Measurements from ENCODE around the gene UTP20. TPM values are rescaled to one million over a fixed set of nuclear protein-coding genes. Genes with fewer than 3 reads are reported as not detected.

Gene UTP20
- total RNA-seq, 1 experiment from 2014 or later = 42.2 TPM

DNA sequence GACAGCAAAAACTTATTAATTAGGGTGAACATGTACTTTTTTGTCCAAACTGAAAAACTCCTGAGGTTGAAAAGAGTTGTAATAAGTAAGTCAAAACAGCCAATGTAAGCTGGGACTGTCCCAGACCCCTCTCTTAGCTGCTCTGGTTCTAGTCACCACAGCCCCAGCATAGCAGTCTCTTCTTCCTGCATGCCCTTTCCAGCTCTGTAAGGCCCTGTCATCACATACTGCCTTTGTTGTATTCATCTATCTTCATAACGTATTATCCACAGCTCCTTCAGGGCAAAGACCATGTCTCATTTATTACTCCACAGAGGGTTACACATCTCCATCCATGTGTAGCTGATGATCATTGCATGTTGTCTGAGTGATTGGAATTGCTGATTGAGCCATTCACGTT is 56.5 kb downstream of the UTP20 start:
- Mint-ChIP-seq H3K4me3 (ENCODE audit: low read depth, unreplicated experiment) (no peak overlapping the region), H3K36me3 (ENCODE audit: insufficient read depth, unreplicated experiment) (peaks cover 34% of the 10 kb centered on the region), H3K27me3 (ENCODE audit: unreplicated experiment) (no peaks in the 10 kb centered on the region), H3K9me3 (ENCODE audit: low read depth, unreplicated experiment) (no peaks in the 10 kb centered on the region), H3K27ac (ENCODE audit: unreplicated experiment) (no peak overlapping the region), H3K4me1 (ENCODE audit: low read depth, unreplicated experiment) (no peaks in the 10 kb centered on the region)
- intact Hi-C loops (cut with micrococcal nuclease; ENCODE audit: unreplicated experiment) = no loop called here
- no TSS peak for BruUV-seq (replicated peaks)
- DNase-seq = no peak
- CTCF ChIA-PET = no interaction called here
- TF ChIP-seq, protein P1, sequence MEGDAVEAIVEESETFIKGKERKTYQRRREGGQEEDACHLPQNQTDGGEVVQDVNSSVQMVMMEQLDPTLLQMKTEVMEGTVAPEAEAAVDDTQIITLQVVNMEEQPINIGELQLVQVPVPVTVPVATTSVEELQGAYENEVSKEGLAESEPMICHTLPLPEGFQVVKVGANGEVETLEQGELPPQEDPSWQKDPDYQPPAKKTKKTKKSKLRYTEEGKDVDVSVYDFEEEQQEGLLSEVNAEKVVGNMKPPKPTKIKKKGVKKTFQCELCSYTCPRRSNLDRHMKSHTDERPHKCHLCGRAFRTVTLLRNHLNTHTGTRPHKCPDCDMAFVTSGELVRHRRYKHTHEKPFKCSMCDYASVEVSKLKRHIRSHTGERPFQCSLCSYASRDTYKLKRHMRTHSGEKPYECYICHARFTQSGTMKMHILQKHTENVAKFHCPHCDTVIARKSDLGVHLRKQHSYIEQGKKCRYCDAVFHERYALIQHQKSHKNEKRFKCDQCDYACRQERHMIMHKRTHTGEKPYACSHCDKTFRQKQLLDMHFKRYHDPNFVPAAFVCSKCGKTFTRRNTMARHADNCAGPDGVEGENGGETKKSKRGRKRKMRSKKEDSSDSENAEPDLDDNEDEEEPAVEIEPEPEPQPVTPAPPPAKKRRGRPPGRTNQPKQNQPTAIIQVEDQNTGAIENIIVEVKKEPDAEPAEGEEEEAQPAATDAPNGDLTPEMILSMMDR (IDR thresholded peaks at IDR 0.05; ENCODE audit: unreplicated experiment) = no peak

DNA sequence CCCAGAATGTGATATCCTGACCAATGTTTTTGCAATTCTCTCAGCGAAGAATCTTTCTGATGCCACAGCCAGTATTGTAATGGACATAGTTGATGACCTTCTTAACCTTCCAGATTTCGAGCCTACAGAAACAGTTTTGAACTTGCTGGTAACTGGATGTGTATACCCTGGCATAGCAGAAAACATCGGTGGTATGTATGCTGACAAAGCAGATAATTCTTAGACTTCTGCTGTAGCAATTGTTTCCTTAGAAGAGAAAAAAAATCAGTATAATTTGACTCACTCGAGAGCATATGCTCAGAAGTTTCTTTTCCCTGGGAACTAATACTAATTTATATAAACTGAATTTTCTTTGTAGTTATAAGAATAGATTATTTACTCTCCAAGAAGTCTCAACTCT is 58.2 kb downstream of the UTP20 start:
- H3K36me3 Mint-ChIP-seq (ENCODE audit: insufficient read depth, unreplicated experiment) = peaks cover 33% of the 10 kb centered on the region
- H3K27me3 Mint-ChIP-seq (ENCODE audit: unreplicated experiment) = no peaks in the 10 kb centered on the region
- no peak for DNase-seq
- no peaks in the 10 kb centered on the region for H3K9me3 Mint-ChIP-seq (ENCODE audit: low read depth, unreplicated experiment)
- no peak overlapping the region for H3K4me3 Mint-ChIP-seq (ENCODE audit: low read depth, unreplicated experiment)
- BruUV-seq (replicated peaks) = no TSS peak
- TF ChIP-seq, protein P1 (IDR thresholded peaks at IDR 0.05; ENCODE audit: unreplicated experiment) = no peak
- intact Hi-C loops (cut with micrococcal nuclease; ENCODE audit: unreplicated experiment) = no loop called here
- H3K4me1 Mint-ChIP-seq (ENCODE audit: low read depth, unreplicated experiment) = no peaks in the 10 kb centered on the region
- H3K27ac Mint-ChIP-seq (ENCODE audit: unreplicated experiment) = no peak overlapping the region
- CTCF ChIA-PET = no interaction called here

DNA sequence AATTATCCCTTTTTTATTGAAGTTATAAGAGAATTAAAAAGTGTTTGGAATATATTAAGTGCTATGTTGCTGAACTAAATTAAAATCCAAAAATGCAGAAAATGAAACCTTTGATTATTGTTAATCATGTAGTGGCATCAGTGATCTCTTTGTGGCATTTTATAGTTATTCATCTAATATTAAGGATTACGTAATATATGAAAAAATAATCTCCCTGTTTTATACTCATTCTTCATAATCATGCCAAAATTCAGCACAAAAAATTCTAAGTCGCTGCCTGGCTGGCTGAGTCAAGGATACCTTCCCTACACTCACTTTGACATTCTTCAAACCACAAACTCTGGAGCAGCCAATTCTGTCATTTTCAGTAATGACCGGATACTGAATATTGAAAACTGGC is 64.0 kb downstream of the UTP20 start:
- no peak overlapping the region for H3K27ac Mint-ChIP-seq (ENCODE audit: unreplicated experiment)
- TF ChIP-seq, protein P1 (IDR thresholded peaks at IDR 0.05; ENCODE audit: unreplicated experiment) = no peak
- no peak for DNase-seq
- BruUV-seq (replicated peaks) = no TSS peak
- no peaks in the 10 kb centered on the region for H3K27me3 Mint-ChIP-seq (ENCODE audit: unreplicated experiment)
- CTCF ChIA-PET = no interaction called here
- intact Hi-C loops (cut with micrococcal nuclease; ENCODE audit: unreplicated experiment) = no loop called here
- no peaks in the 10 kb centered on the region for H3K4me1 Mint-ChIP-seq (ENCODE audit: low read depth, unreplicated experiment)
- no peak overlapping the region for H3K4me3 Mint-ChIP-seq (ENCODE audit: low read depth, unreplicated experiment)
- H3K36me3 Mint-ChIP-seq (ENCODE audit: insufficient read depth, unreplicated experiment) = peaks cover 44% of the 10 kb centered on the region
- no peaks in the 10 kb centered on the region for H3K9me3 Mint-ChIP-seq (ENCODE audit: low read depth, unreplicated experiment)

DNA sequence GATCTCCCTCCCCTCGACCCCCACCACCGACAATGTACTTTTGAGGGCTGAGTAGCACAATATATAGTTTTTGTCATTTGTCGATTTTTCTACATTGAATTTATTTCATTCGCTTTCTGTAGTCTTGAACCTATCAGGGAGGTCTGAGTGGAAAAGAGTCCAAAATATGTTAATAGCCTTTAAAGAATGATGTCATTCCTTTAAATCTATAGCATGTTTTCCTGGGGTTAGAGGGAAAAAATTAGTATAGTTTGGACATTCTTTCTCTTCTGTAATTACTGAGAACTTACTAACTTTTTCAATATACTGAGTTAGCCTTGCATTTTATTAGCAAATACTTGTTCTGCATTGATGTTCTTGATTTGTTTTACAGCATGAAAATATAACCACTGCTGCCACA is 71.8 kb downstream of the UTP20 start:
- Mint-ChIP-seq H3K27ac (ENCODE audit: unreplicated experiment) (no peak overlapping the region), H3K4me3 (ENCODE audit: low read depth, unreplicated experiment) (no peak overlapping the region), H3K36me3 (ENCODE audit: insufficient read depth, unreplicated experiment) (peaks cover 39% of the 10 kb centered on the region), H3K4me1 (ENCODE audit: low read depth, unreplicated experiment) (no peaks in the 10 kb centered on the region), H3K27me3 (ENCODE audit: unreplicated experiment) (no peaks in the 10 kb centered on the region), H3K9me3 (ENCODE audit: low read depth, unreplicated experiment) (no peaks in the 10 kb centered on the region)
- no TSS peak for BruUV-seq (replicated peaks)
- no peak for DNase-seq
- TF ChIP-seq, protein P1 (IDR thresholded peaks at IDR 0.05; ENCODE audit: unreplicated experiment) = no peak
- CTCF ChIA-PET = interaction anchor here (0.7 kb wide), 1 partner anchor 185 kb away, joined by 5 read pairs; no protein-coding TSS in a partner anchor
- intact Hi-C loops (cut with micrococcal nuclease; ENCODE audit: unreplicated experiment) = no loop called here

Data from Calu3 (cell line).